Measurements from ENCODE around the gene DACH2. TPM values are rescaled to one million over a fixed set of nuclear protein-coding genes. Genes with fewer than 3 reads are reported as not detected.

The DACH2 gene
- total RNA-seq, 1 donor from 2014 or later: 0.11 TPM

- Histone ChIP-seq H3K36me3 (no peaks in the 10 kb centered on the region), H3F3A (ENCODE audit: low read depth) (no peaks in the 10 kb centered on the region), H3K27me3 (no peaks in the 10 kb centered on the region), H4K20me1 (ENCODE audit: low read depth) (no peaks in the 10 kb centered on the region), H3K4me3 (no peak overlapping the region), H3K9ac (no peak overlapping the region), H2AFZ (replicated peaks) (no peak overlapping the region), H3K27ac (no peak overlapping the region), H3K79me2 (ENCODE audit: low read depth) (no peaks in the 10 kb centered on the region), H3K9me3 (ENCODE audit: low read depth) (peaks cover 6% of the 10 kb centered on the region), H3K4me1 (peaks cover 14% of the 10 kb centered on the region), H3K4me2 (no peak overlapping the region)
- no peak for DNase-seq (ENCODE audit: low spot score)
- no peak overlapping the region for H3K4me3 Mint-ChIP-seq
- TF ChIP-seq CTCF (IDR thresholded peaks at IDR 0.05) (no peak), EZH2 (IDR thresholded peaks at IDR 0.05) (no peak), EZH2phosphoT487 (IDR thresholded peaks at IDR 0.05) (no peak)
- H3K9me3 Mint-ChIP-seq: no peaks in the 10 kb centered on the region
- H3K27ac Mint-ChIP-seq: no peak overlapping the region
- no peaks in the 10 kb centered on the region for H3K27me3 Mint-ChIP-seq (ENCODE audit: insufficient read depth, low read depth)
- peaks cover 37% of the 10 kb centered on the region for H3K4me1 Mint-ChIP-seq
- no peaks in the 10 kb centered on the region for H3K36me3 Mint-ChIP-seq
Observed at GRCh38 chrX:86379209-86379608, 231.0 kb downstream of the DACH2 start.

GRCh38 chrX:86383681-86384540 lies 235.7 kb downstream of the DACH2 start:
- Histone ChIP-seq H3K9me3 (ENCODE audit: low read depth) (no peaks in the 10 kb centered on the region), H3K27me3 (no peaks in the 10 kb centered on the region), H3K4me3 (no peak overlapping the region), H4K20me1 (ENCODE audit: low read depth) (no peaks in the 10 kb centered on the region), H3K27ac (no peak overlapping the region), H3K79me2 (ENCODE audit: low read depth) (no peaks in the 10 kb centered on the region), H3F3A (ENCODE audit: low read depth) (no peaks in the 10 kb centered on the region), H3K9ac (no peak overlapping the region), H2AFZ (replicated peaks) (no peak overlapping the region), H3K4me1 (peaks cover 18% of the 10 kb centered on the region), H3K4me2 (no peak overlapping the region), H3K36me3 (no peaks in the 10 kb centered on the region)
- H3K4me3 Mint-ChIP-seq: no peak overlapping the region
- TF ChIP-seq CTCF (IDR thresholded peaks at IDR 0.05): no peak
- no peak for TF ChIP-seq EZH2 (IDR thresholded peaks at IDR 0.05)
- no peak for TF ChIP-seq EZH2phosphoT487 (IDR thresholded peaks at IDR 0.05)
- no peak for DNase-seq (ENCODE audit: low spot score)
- no peak overlapping the region for H3K27ac Mint-ChIP-seq
- no peaks in the 10 kb centered on the region for H3K9me3 Mint-ChIP-seq
- H3K36me3 Mint-ChIP-seq: no peaks in the 10 kb centered on the region
- H3K27me3 Mint-ChIP-seq (ENCODE audit: insufficient read depth, low read depth): no peaks in the 10 kb centered on the region
- peaks cover 40% of the 10 kb centered on the region for H3K4me1 Mint-ChIP-seq

- Histone ChIP-seq H3K9ac (no peak overlapping the region), H2AFZ (replicated peaks) (no peak overlapping the region), H4K20me1 (ENCODE audit: low read depth) (no peaks in the 10 kb centered on the region), H3K27me3 (no peaks in the 10 kb centered on the region), H3K4me3 (no peak overlapping the region), H3K27ac (no peak overlapping the region), H3K79me2 (ENCODE audit: low read depth) (no peaks in the 10 kb centered on the region), H3K4me1 (no peaks in the 10 kb centered on the region), H3K9me3 (ENCODE audit: low read depth) (no peaks in the 10 kb centered on the region), H3K36me3 (no peaks in the 10 kb centered on the region), H3F3A (ENCODE audit: low read depth) (no peaks in the 10 kb centered on the region), H3K4me2 (no peak overlapping the region)
- no peak overlapping the region for H3K4me3 Mint-ChIP-seq
- no peaks in the 10 kb centered on the region for H3K36me3 Mint-ChIP-seq
- no peaks in the 10 kb centered on the region for H3K27me3 Mint-ChIP-seq (ENCODE audit: insufficient read depth, low read depth)
- TF ChIP-seq EZH2 (IDR thresholded peaks at IDR 0.05): no peak
- H3K9me3 Mint-ChIP-seq: peaks cover 10% of the 10 kb centered on the region
- DNase-seq (ENCODE audit: low spot score): no peak
- no peaks in the 10 kb centered on the region for H3K4me1 Mint-ChIP-seq
- no peak overlapping the region for H3K27ac Mint-ChIP-seq
Observed at GRCh38 chrX:86407371-86407770, 259.1 kb downstream of the DACH2 start.

- H3K36me3 ChIP-seq: no peaks in the 10 kb centered on the region
- Mint-ChIP-seq H3K27me3 (ENCODE audit: insufficient read depth, low read depth) (no peaks in the 10 kb centered on the region), H3K9me3 (peaks cover 10% of the 10 kb centered on the region), H3K4me1 (no peaks in the 10 kb centered on the region), H3K27ac (no peak overlapping the region), H3K36me3 (peaks cover 2% of the 10 kb centered on the region), H3K4me3 (no peak overlapping the region)
- H3K79me2 ChIP-seq (ENCODE audit: low read depth): no peaks in the 10 kb centered on the region
- H3K4me2 ChIP-seq: no peak overlapping the region
- H3F3A ChIP-seq (ENCODE audit: low read depth): no peaks in the 10 kb centered on the region
- no peaks in the 10 kb centered on the region for H3K4me1 ChIP-seq
- no peak overlapping the region for H3K9ac ChIP-seq
- H4K20me1 ChIP-seq (ENCODE audit: low read depth): no peaks in the 10 kb centered on the region
- H3K9me3 ChIP-seq (ENCODE audit: low read depth): peaks cover 9% of the 10 kb centered on the region
- H2AFZ ChIP-seq (replicated peaks): no peak overlapping the region
- H3K27me3 ChIP-seq: no peaks in the 10 kb centered on the region
- TF ChIP-seq EZH2phosphoT487 (IDR thresholded peaks at IDR 0.05) (no peak), CTCF (IDR thresholded peaks at IDR 0.05) (no peak), EZH2 (IDR thresholded peaks at IDR 0.05) (no peak)
- no peak for DNase-seq (ENCODE audit: low spot score)
- no peak overlapping the region for H3K4me3 ChIP-seq
- H3K27ac ChIP-seq: no peak overlapping the region
Observed at GRCh38 chrX:86421771-86422170, 273.5 kb downstream of the DACH2 start.

All from neural progenitor cell (in vitro differentiated cells).